Natural killer cell (primary cell): ENCODE data around the gene CDH20. TPM values are rescaled to one million over a fixed set of nuclear protein-coding genes. Genes with fewer than 3 reads are reported as not detected.

Experiments
- ATAC-seq, 3 donors: fragments of 150-1000 bp in 2 of 3; fragments of 200-7000 bp in 1 of 3; cut with Tn5 transposase; 1 replicate in 1 of 3; 2 replicates in 2 of 3; pipeline ENCODE4 v1.10.0; 2021; ENCODE audit warnings: mild to moderate bottlenecking in 2 of 3, moderate library complexity in 2 of 3
- DNase-seq, 2 donors: peaks; one replicate each; pipeline versions ENCODE4 v3.0.0 to v3.0.0-alpha.2; 2013 to 2021; ENCODE audit warnings: mixed read lengths in 1 of 2
- H3K27ac ChIP-seq: one replicate; pipeline ENCODE4 v1.5.1; 2013; ENCODE audit warnings: mild to moderate bottlenecking, low read length
- H3K27me3 ChIP-seq: one replicate; pipeline ENCODE4 v1.6.1; 2013; ENCODE audit warnings: low read length; ENCODE audit not compliant: control insufficient read depth, insufficient read depth
- H3K36me3 ChIP-seq: one replicate; pipeline ENCODE4 v1.6.1; 2013; ENCODE audit warnings: low read length; ENCODE audit not compliant: control insufficient read depth, insufficient read depth
- H3K4me1 ChIP-seq: one replicate; pipeline ENCODE4 v1.6.1; 2013; ENCODE audit warnings: low read length; ENCODE audit not compliant: control insufficient read depth, insufficient read depth
- H3K4me3 ChIP-seq: one replicate; pipeline ENCODE4 v1.5.1; 2013; ENCODE audit warnings: low read length
- H3K9me3 ChIP-seq: one replicate; pipeline ENCODE4 v1.6.1; 2013; ENCODE audit warnings: low read length; ENCODE audit not compliant: control insufficient read depth, insufficient read depth
- H3K27ac Mint-ChIP-seq, 2 donors: one replicate each; pipeline ENCODE4 v1.8.0; 2022; ENCODE audit warnings: mild to moderate bottlenecking in 2 of 2, mixed read lengths in 2 of 2, moderate library complexity in 1 of 2
- H3K27me3 Mint-ChIP-seq, 2 donors: one replicate each; pipeline ENCODE4 v1.8.0; 2022; ENCODE audit warnings: low read depth in 2 of 2, mixed read lengths in 2 of 2
- H3K36me3 Mint-ChIP-seq: one replicate; pipeline ENCODE4 v1.8.0; 2022; ENCODE audit warnings: mixed read lengths
- H3K4me1 Mint-ChIP-seq, 2 donors: one replicate each; pipeline ENCODE4 v1.8.0; 2022; ENCODE audit warnings: mixed read lengths in 2 of 2
- H3K4me3 Mint-ChIP-seq: one replicate; pipeline ENCODE4 v1.8.0; 2022; ENCODE audit warnings: mild to moderate bottlenecking, moderate library complexity, mixed read lengths
- H3K9me3 Mint-ChIP-seq, 2 donors: one replicate each; pipeline ENCODE4 v1.8.0; 2022; ENCODE audit warnings: mixed read lengths in 2 of 2
- WGBS: methylation state at CpG from one replicate; pipeline ENCODE4 v1.1.7; 2013; ENCODE audit warnings: missing lambda C conversion rate; ENCODE audit not compliant: insufficient coverage; 5-methylcytosine and 5-hydroxymethylcytosine counted together
- intact Hi-C: fragments of 100-400 bp; cut with micrococcal nuclease; formaldehyde crosslinking; loops from one replicate; pipeline ENCODE4 v1.14.2; 2022
- total RNA-seq, 4 donors: library from RNA; stranded (reverse); fragments of 120-200 nt in 1 of 4; gene quantifications; one replicate each; pipeline versions ENCODE4 v1.2.3 to v1.2.4, GENCODE V29; 2013 to 2022
- TF ChIP-seq, protein P1 (sequence below): fragments of 200-600 bp; IDR thresholded peaks from one replicate; pipeline ENCODE4 v1.8.0; 2022; ENCODE audit warnings: antibody characterized with exemption

Gene CDH20
- total RNA-seq, 3 donors from 2014 or later (not counting 1 experiment from before 2014, with no cell fraction given): 0.09 to 0.10 TPM; not detected in 1

DNA sequence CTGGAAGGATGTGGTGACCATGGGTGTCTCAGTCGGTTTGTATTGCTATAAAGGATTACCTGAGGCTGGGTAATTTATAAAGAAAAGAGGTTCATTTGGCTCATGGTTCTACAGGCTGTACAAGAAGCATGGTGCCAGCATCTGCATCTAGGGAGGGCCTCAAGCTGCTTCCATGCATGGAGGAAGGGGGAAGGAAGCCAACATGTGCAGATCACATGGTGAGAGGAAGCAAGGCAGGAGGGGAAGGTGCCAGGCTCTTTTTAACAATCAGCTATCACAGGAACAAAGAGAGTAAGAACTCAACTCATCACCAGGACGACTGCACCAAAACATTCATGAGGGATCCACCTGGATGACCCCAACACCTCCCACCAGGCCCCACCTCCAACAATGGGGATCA lies 209.4 kb downstream of the CDH20 start:
- H3K9me3 Mint-ChIP-seq: no peaks in the 10 kb centered on the region
- intact Hi-C loops: no loop called here
- Histone ChIP-seq H3K36me3 (no peaks in the 10 kb centered on the region), H3K27me3 (no peaks in the 10 kb centered on the region), H3K4me1 (no peaks in the 10 kb centered on the region), H3K4me3 (no peak overlapping the region), H3K27ac (no peak overlapping the region), H3K9me3 (no peaks in the 10 kb centered on the region)
- DNase-seq (no peak), ATAC-seq (no peak)
- H3K27ac Mint-ChIP-seq: no peak overlapping the region
- H3K4me1 Mint-ChIP-seq: no peaks in the 10 kb centered on the region
- H3K4me3 Mint-ChIP-seq: no peak overlapping the region
- WGBS: 82% methylated on average over 2 of the region's 2 CpGs
- TF ChIP-seq, protein P1, sequence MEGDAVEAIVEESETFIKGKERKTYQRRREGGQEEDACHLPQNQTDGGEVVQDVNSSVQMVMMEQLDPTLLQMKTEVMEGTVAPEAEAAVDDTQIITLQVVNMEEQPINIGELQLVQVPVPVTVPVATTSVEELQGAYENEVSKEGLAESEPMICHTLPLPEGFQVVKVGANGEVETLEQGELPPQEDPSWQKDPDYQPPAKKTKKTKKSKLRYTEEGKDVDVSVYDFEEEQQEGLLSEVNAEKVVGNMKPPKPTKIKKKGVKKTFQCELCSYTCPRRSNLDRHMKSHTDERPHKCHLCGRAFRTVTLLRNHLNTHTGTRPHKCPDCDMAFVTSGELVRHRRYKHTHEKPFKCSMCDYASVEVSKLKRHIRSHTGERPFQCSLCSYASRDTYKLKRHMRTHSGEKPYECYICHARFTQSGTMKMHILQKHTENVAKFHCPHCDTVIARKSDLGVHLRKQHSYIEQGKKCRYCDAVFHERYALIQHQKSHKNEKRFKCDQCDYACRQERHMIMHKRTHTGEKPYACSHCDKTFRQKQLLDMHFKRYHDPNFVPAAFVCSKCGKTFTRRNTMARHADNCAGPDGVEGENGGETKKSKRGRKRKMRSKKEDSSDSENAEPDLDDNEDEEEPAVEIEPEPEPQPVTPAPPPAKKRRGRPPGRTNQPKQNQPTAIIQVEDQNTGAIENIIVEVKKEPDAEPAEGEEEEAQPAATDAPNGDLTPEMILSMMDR: no peak
- H3K36me3 Mint-ChIP-seq: no peaks in the 10 kb centered on the region
- peaks cover 0 to 5% of the 10 kb centered on the region in 2 donors for H3K27me3 Mint-ChIP-seq

GRCh38 chr18:61543518-61543917 lies 210.3 kb downstream of the CDH20 start:
- intact Hi-C loops: no loop called here
- Mint-ChIP-seq H3K4me1 (no peaks in the 10 kb centered on the region), H3K36me3 (no peaks in the 10 kb centered on the region), H3K27ac (no peak overlapping the region), H3K9me3 (no peaks in the 10 kb centered on the region), H3K27me3 (peaks cover 0 to 5% of the 10 kb centered on the region in 2 donors), H3K4me3 (no peak overlapping the region)
- Histone ChIP-seq H3K27me3 (no peaks in the 10 kb centered on the region), H3K4me3 (no peak overlapping the region), H3K9me3 (no peaks in the 10 kb centered on the region), H3K4me1 (no peaks in the 10 kb centered on the region), H3K36me3 (no peaks in the 10 kb centered on the region), H3K27ac (no peak overlapping the region)
- TF ChIP-seq, protein P1: no peak
- DNase-seq: no peak
- ATAC-seq: no peak
- WGBS: 35% methylated on average over 1 of the region's 1 CpG

DNA sequence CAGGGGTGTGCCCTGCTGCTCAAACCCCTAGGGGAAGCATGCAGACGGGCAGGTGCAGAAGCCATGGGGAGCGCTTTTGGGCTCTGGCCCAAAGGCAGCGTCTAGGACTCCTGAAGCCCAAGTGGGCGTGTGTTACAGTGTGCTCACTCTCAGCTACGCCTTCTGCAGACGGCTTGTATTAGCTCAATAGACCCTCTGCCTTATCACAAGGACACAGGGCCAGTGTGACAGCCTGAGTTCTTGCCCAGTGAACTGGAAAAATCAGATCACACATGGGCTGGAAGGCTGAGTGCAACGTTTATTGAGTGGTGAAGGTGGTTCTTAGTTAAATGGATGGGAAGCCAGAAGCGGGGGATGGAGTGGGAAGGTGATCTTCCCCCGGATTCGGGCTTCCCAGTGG lies 210.9 kb downstream of the CDH20 start:
- ATAC-seq (no peak), DNase-seq (no peak)
- TF ChIP-seq, protein P1: no peak
- Mint-ChIP-seq H3K9me3 (no peaks in the 10 kb centered on the region), H3K4me1 (no peaks in the 10 kb centered on the region), H3K27ac (no peak overlapping the region), H3K36me3 (no peaks in the 10 kb centered on the region), H3K4me3 (no peak overlapping the region), H3K27me3 (peaks cover 3 to 5% of the 10 kb centered on the region in 2 donors)
- intact Hi-C loops: no loop called here
- H3K9me3 ChIP-seq: no peaks in the 10 kb centered on the region
- WGBS: 90% methylated on average over 10 of the region's 10 CpGs
- no peak overlapping the region for H3K4me3 ChIP-seq
- H3K36me3 ChIP-seq: no peaks in the 10 kb centered on the region
- no peak overlapping the region for H3K27ac ChIP-seq
- no peaks in the 10 kb centered on the region for H3K4me1 ChIP-seq
- H3K27me3 ChIP-seq: no peaks in the 10 kb centered on the region
